GM19025 (cell line): Measurements from ENCODE around the gene ANKMY2.
"Not testable (repeated sequence)": the region's sequence is repeated elsewhere in the genome, so short reads cannot be mapped to it uniquely, and the experiment has no call there.

ENCODE experiments used
- ATAC-seq: cut with Tn5 transposase; IDR thresholded peaks from one replicate; pipeline ENCODE4 v1.9.1; 2021; ENCODE audit warnings: mild to moderate bottlenecking, low read depth, moderate library complexity; ENCODE audit not compliant: unreplicated experiment

ANKMY2 gene

GRCh38 chr7:16645593-16646471, at the start of gene ANKMY2, which contains the start of gene BZW2:
Gene ANKMY2, minus strand, starts transcription at chr7:16645754. Its CDS starts 181 bp downstream, at chr7:16645573.
Gene BZW2, plus strand, starts transcription at chr7:16646181. Its CDS starts 19,263 bp downstream, at chr7:16665444.
- ATAC-seq: peak; percentile 96

- ATAC-seq: no peak
These were observed 49.3 kb upstream of the ANKMY2 start for GRCh38 chr7:16694806-16695205.

GRCh38 chr7:16693601-16694318, 48.2 kb upstream of the ANKMY2 start:
- ATAC-seq: no peak

GRCh38 chr7:16691241-16691640, 45.7 kb upstream of the ANKMY2 start:
- no peak for ATAC-seq

- no peak for ATAC-seq
These were observed 42.7 kb upstream of the ANKMY2 start for GRCh38 chr7:16688249-16688648.

GRCh38 chr7:16685535-16685934, 40.0 kb upstream of the ANKMY2 start:
- ATAC-seq: no peak

- no peak for ATAC-seq
These were observed 39.4 kb upstream of the ANKMY2 start for GRCh38 chr7:16684935-16685334.

GRCh38 chr7:16678645-16679566, 33.4 kb upstream of the ANKMY2 start:
- ATAC-seq: not testable (repeated sequence)

GRCh38 chr7:16677978-16678494, 32.5 kb upstream of the ANKMY2 start:
- ATAC-seq: no peak

GRCh38 chr7:16675277-16675676, 29.7 kb upstream of the ANKMY2 start:
- ATAC-seq: no peak

- ATAC-seq: no peak
These were observed 26.3 kb upstream of the ANKMY2 start for GRCh38 chr7:16671811-16672210.

- no peak for ATAC-seq
These were observed 25.3 kb upstream of the ANKMY2 start for GRCh38 chr7:16670731-16671344.

- ATAC-seq: no peak
These were observed 24.5 kb upstream of the ANKMY2 start for GRCh38 chr7:16670021-16670420.

GRCh38 chr7:16669581-16669980, 24.0 kb upstream of the ANKMY2 start:
- ATAC-seq: no peak

- ATAC-seq: no peak
These were observed 23.4 kb upstream of the ANKMY2 start for GRCh38 chr7:16668978-16669377.

GRCh38 chr7:16668049-16668858, 22.7 kb upstream of the ANKMY2 start:
- no peak for ATAC-seq

- ATAC-seq: no peak
These were observed 21.8 kb upstream of the ANKMY2 start for GRCh38 chr7:16667355-16667754.

- ATAC-seq: no peak
These were observed 16.4 kb upstream of the ANKMY2 start for GRCh38 chr7:16661924-16662323.
